ENCODE data around the gene IL1B. TPM values are rescaled to one million over a fixed set of nuclear protein-coding genes. Genes with fewer than 3 reads are reported as not detected.

The IL1B gene
- total RNA-seq, 1 donor from 2014 or later, result not detected

- no peaks in the 10 kb centered on the region for H3K27me3 ChIP-seq
- no peaks in the 10 kb centered on the region for H3K79me2 ChIP-seq (ENCODE audit: low read depth)
- no peak overlapping the region for H2AFZ ChIP-seq (replicated peaks)
- H3K27ac ChIP-seq, result no peak overlapping the region
- H3K9me3 ChIP-seq (ENCODE audit: low read depth), result no peaks in the 10 kb centered on the region
- no peaks in the 10 kb centered on the region for H3K9me3 Mint-ChIP-seq
- H3K36me3 ChIP-seq, result no peaks in the 10 kb centered on the region
- no peaks in the 10 kb centered on the region for H4K20me1 ChIP-seq (ENCODE audit: low read depth)
- no peaks in the 10 kb centered on the region for H3K4me1 Mint-ChIP-seq
- peaks cover 5% of the 10 kb centered on the region for H3K27me3 Mint-ChIP-seq (ENCODE audit: insufficient read depth, low read depth)
- H3F3A ChIP-seq (ENCODE audit: low read depth), result no peaks in the 10 kb centered on the region
- no peaks in the 10 kb centered on the region for H3K4me1 ChIP-seq
- H3K4me2 ChIP-seq, result no peak overlapping the region
- H3K27ac Mint-ChIP-seq, result no peak overlapping the region
- H3K4me3 Mint-ChIP-seq, result no peak overlapping the region
- H3K9ac ChIP-seq, result no peak overlapping the region
- TF ChIP-seq EZH2phosphoT487 (IDR thresholded peaks at IDR 0.05) (no peak), CTCF (IDR thresholded peaks at IDR 0.05) (no peak), EZH2 (IDR thresholded peaks at IDR 0.05) (no peak)
- H3K36me3 Mint-ChIP-seq, result no peaks in the 10 kb centered on the region
- no peak for DNase-seq (ENCODE audit: low spot score)
- no peak overlapping the region for H3K4me3 ChIP-seq
Observed at GRCh38 chr2:112880696-112881095, 44.1 kb upstream of the IL1B start.

- no peaks in the 10 kb centered on the region for H3K9me3 ChIP-seq (ENCODE audit: low read depth)
- no peaks in the 10 kb centered on the region for H3F3A ChIP-seq (ENCODE audit: low read depth)
- H3K79me2 ChIP-seq (ENCODE audit: low read depth), result no peaks in the 10 kb centered on the region
- Mint-ChIP-seq H3K27me3 (ENCODE audit: insufficient read depth, low read depth) (peaks cover 5% of the 10 kb centered on the region), H3K4me1 (no peaks in the 10 kb centered on the region), H3K4me3 (no peak overlapping the region), H3K27ac (no peak overlapping the region), H3K36me3 (no peaks in the 10 kb centered on the region), H3K9me3 (no peaks in the 10 kb centered on the region)
- H4K20me1 ChIP-seq (ENCODE audit: low read depth), result no peaks in the 10 kb centered on the region
- no peaks in the 10 kb centered on the region for H3K4me1 ChIP-seq
- H3K27ac ChIP-seq, result no peak overlapping the region
- no peak overlapping the region for H3K9ac ChIP-seq
- no peak overlapping the region for H2AFZ ChIP-seq (replicated peaks)
- no peak for TF ChIP-seq CTCF (IDR thresholded peaks at IDR 0.05)
- TF ChIP-seq EZH2 (IDR thresholded peaks at IDR 0.05), result no peak
- TF ChIP-seq EZH2phosphoT487 (IDR thresholded peaks at IDR 0.05), result no peak
- no peak overlapping the region for H3K4me3 ChIP-seq
- no peaks in the 10 kb centered on the region for H3K36me3 ChIP-seq
- no peak for DNase-seq (ENCODE audit: low spot score)
- no peaks in the 10 kb centered on the region for H3K27me3 ChIP-seq
- H3K4me2 ChIP-seq, result no peak overlapping the region
Observed at GRCh38 chr2:112880091-112880531, 43.5 kb upstream of the IL1B start.

- no peaks in the 10 kb centered on the region for H3K4me1 Mint-ChIP-seq
- Histone ChIP-seq H3K9ac (no peak overlapping the region), H3K4me2 (no peak overlapping the region), H3K9me3 (ENCODE audit: low read depth) (no peaks in the 10 kb centered on the region), H3K4me3 (no peak overlapping the region), H4K20me1 (ENCODE audit: low read depth) (no peaks in the 10 kb centered on the region), H3K36me3 (no peaks in the 10 kb centered on the region), H3K79me2 (ENCODE audit: low read depth) (no peaks in the 10 kb centered on the region), H2AFZ (replicated peaks) (no peak overlapping the region), H3K27ac (no peak overlapping the region), H3K4me1 (no peaks in the 10 kb centered on the region), H3K27me3 (no peaks in the 10 kb centered on the region), H3F3A (ENCODE audit: low read depth) (no peaks in the 10 kb centered on the region)
- no peak for DNase-seq (ENCODE audit: low spot score)
- H3K36me3 Mint-ChIP-seq, result no peaks in the 10 kb centered on the region
- no peak overlapping the region for H3K4me3 Mint-ChIP-seq
- H3K27me3 Mint-ChIP-seq (ENCODE audit: insufficient read depth, low read depth), result peaks cover 5% of the 10 kb centered on the region
- no peak overlapping the region for H3K27ac Mint-ChIP-seq
- TF ChIP-seq EZH2 (IDR thresholded peaks at IDR 0.05) (no peak), EZH2phosphoT487 (IDR thresholded peaks at IDR 0.05) (no peak), CTCF (IDR thresholded peaks at IDR 0.05) (no peak)
- no peaks in the 10 kb centered on the region for H3K9me3 Mint-ChIP-seq
Observed at GRCh38 chr2:112879491-112880041, 43.0 kb upstream of the IL1B start.

Measured in neural progenitor cell (in vitro differentiated cells).